Neural progenitor cell (in vitro differentiated cells): ENCODE results near the gene COA6.

ENCODE experiments used
- CTCF ChIP-seq: fragments of 200-600 bp; sonication (generic); IDR thresholded peaks from 2 replicates; pipeline ENCODE4 v1.5.1; 2017; ENCODE audit warnings: antibody characterized with exemption, mild to moderate bottlenecking
- EZH2phosphoT487 ChIP-seq: fragments of 200-600 bp; sonication (generic); IDR thresholded peaks from 2 replicates; pipeline ENCODE4 v1.6.1; 2017; ENCODE audit warnings: antibody characterized with exemption

GRCh38 chr1:234369033-234369430, 4.2 kb upstream of the COA6 start:
- TF ChIP-seq CTCF: no peak
- no peak for TF ChIP-seq EZH2phosphoT487
